GM18870 (cell line): ENCODE data around the gene KRTAP5-4.
"Not testable (repeated sequence)": the region's sequence is repeated elsewhere in the genome, so short reads cannot be mapped to it uniquely, and the experiment has no call there.

Source experiments
- ATAC-seq: cut with Tn5 transposase; IDR thresholded peaks from one replicate; pipeline ENCODE4 v1.9.1; 2021; ENCODE audit warnings: moderate library complexity; ENCODE audit not compliant: unreplicated experiment

The KRTAP5-4 gene, protein sequence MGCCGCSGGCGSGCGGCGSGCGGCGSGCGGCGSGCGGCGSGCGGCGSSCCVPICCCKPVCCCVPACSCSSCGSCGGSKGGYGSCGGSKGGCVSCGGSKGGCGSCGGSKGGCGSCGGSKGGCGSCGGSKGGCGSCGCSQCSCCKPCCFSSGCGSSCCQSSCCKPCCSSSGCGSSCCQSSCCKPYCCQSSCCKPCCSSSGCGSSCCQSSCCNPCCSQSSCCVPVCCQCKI

DNA sequence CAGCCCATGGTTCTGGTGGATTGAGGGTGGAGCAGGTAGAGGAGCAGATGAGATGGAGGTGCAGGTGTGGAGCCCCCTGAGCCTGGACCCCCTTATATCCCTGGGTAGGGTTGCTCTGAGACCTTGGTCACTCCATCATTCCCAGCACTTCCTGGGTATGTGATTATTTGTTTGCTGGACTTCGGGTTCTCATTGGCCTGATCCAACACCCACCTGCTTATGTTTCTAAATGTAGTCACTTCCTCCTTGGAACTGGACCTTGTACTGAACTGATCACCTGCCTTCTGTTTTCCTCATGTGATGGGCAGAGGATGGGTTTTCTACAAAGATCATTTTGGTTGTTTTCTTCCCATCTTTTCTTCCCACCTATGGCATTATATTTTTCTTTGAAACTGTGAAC, at the start of gene KRTAP5-4:
KRTAP5-4 (minus strand) TSS at position 53 of the 400 bp plus-strand sequence; CDS start at position 8, 45 bp downstream.
- ATAC-seq: no peak

DNA sequence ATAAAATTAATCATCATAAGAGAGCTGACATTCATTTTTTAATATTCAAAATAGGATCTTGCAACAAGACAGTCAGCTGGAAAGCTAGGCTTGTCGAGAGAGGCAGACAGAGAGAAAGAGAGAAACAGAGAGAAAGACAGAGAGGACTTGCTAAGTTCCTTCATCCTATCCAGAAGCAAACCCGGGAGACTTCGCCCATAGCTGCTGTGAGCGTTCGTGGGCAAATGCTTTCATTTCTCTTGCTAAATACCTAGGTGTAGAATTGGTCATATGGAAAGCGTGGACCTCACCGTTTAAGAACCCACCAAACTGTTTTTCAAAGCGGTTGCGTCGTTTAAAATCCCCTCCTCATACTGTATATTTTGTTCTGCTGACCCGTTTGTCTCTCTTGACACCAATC, 49.7 kb upstream of the KRTAP5-4 start:
- ATAC-seq: no peak

DNA sequence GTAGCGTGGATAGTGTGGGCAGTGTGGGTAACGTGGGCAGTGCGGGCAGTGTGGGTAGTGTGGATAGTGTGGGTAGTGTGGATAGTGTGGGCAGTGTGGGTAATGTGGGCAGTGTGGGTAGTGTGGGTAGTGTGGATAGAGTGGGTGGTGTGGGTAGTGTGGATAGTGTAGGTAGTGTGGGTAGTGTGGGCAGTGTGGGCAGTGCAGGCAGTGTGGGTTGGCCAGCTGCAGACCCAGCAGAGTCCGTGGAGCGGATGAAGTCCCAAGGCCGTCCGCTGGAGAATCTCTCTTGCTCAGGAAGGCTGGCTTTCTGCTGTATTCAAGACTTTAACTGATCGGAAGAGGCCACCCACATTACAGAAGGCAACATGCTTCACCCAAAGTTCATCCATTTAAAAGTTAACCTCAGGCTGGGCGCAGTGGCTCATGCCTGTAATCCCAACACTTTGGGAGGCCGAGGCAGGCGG, 49.0 kb upstream of the KRTAP5-4 start:
- no peak for ATAC-seq

DNA sequence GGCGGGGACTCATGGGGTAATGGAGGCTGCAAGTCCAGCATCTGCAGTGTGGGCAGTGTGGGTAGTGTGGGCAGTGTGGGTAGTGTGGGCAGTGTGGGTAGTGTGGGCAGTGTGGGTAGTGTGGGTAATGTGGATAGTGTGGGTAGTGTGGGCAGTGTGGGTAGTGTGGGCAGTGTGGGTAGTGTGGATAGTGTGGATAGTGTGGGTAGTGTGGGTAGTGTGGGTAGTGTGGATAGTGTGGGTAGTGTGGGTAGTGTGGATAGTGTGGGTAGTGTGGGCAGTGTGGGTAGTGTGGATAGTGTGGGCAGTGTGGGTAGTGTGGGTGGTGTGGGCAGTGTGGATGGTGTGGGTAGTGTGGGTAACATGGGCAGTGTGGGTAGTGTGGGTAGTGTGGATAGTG, 48.5 kb upstream of the KRTAP5-4 start:
- ATAC-seq: not testable (repeated sequence)

DNA sequence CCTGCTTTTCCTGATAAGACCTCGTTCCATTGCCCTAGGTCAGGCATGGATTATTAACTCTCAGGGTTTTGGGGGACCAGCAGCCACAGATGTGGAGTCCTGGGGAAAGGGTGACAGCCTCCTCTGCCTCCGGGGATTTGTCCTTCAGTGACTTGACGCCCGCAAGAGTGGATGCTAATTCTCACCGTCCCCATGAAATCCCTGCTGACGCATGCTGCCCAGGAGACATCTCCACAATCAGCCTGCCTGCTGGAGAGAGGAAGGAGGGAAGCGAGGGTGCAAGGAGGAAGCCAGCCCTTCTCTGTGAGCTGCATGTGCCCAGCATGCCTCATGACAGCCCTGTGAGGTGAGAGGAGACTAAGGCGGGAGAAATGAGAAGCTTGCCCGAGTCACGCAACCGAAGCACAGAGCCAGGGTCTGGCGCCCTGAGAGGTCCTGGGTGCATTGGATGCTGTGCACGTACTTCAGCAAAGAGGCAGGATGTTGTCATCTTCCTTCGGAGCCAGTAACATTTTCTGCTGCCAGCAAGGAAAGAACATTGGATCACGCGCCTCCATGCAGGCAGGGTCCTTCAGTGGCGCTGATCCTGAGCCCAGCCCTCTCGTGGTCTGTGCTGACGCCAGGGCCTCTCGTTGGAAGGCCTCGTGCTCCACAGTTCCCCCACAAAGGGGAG, 47.7 kb upstream of the KRTAP5-4 start:
- no peak for ATAC-seq

DNA sequence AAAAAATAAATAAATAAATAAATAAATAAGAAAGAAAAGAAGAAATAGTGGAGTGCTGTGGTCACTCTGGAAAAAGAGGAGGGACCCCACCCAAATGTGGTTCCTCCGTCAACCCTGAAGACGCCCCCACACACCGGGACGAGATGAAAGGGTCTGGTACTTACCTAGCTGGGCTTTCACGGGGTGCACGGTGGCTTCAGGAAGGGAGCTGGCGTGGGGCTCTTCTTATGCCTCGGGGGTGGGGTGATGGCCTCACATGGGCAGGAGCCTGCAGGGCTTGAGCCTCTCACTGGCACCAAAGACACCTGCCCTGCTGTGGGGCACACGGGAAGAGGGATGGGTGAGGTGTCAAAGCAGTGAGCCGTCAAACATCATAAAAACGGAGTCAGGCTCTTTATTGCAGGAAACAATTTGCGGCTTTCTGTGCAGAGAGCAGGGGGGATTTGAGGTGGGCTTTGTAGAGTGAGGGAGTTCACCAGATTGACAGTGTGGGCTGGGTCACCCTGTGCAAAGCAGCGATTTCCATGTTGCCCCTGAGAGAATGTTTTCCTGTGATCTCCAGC, 47.1 kb upstream of the KRTAP5-4 start:
- ATAC-seq: no peak

DNA sequence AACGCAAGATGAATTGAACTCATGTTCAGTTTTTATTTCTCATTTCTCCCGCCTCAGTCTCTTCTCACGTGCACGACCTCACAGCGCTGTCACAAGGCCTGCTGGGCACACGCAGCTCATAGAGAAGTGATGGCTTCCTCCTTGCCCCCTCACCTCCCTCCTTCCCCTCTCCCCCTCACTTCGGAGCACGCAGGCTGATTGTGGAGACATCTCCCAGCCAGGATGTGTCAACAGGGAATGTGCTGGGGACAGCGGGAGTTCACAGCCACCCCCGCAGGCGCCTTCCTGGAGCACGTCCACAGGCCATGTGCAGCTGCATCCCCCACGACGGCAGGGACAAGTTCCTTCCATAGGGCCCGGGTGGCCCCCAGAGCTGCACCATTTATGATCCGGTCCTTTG, 46.0 kb upstream of the KRTAP5-4 start:
- ATAC-seq: no peak

DNA sequence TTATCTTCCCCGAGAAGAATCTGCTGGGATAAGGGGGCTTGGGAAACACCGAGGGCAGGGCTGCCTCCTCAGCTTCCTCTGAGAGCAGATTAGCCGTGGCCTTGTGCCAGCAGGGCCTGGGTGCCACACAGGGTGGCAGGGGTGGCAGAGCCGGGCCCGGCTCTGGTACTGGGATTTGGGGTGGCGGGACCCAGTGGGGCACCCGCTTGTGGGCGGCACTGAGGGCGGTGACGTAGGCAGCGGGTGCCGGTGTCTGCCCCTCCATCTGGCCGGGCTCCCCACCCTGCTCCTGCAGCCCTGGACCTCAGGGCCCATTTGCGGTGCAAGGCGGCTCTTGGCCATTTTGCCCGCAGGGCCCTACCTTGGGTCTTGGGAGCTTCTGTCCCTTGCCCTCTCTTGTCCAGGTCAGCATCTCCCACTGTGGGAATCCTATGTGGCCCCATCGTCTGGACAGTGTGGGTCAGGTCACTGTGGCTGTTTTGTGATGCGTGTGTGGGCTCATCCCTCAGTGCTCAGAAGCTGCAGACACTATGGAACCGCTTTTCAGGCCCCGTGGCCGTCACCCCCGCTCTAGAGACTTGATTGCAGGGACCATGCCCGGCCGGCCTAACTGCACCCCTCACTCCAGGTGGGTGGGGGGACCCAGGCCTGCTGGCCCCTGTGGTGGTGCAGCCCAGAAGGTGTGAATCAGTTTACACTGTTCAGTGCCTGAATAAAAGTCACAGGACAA, 45.3 kb upstream of the KRTAP5-4 start:
- ATAC-seq: no peak

DNA sequence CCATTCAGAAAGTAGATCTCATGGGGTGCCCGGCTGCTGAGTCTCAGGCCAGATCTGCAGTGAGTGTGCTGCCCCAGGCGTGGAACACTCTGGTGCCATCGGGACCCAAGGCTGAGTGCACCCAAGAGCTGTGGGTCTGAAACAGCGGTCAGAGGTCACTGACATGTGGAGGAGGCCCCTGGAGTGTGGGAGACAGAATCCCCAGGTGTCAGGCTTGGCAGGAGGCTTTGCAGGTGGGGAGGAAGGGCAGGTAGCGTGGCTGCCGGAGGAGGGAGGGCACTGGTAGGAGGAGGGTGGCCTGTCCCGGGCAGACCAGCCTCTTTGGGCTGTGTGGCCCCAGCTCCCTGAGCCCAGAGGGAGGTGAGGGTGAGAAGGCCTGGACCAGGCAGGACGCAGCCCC, 43.4 kb upstream of the KRTAP5-4 start:
- ATAC-seq: no peak

DNA sequence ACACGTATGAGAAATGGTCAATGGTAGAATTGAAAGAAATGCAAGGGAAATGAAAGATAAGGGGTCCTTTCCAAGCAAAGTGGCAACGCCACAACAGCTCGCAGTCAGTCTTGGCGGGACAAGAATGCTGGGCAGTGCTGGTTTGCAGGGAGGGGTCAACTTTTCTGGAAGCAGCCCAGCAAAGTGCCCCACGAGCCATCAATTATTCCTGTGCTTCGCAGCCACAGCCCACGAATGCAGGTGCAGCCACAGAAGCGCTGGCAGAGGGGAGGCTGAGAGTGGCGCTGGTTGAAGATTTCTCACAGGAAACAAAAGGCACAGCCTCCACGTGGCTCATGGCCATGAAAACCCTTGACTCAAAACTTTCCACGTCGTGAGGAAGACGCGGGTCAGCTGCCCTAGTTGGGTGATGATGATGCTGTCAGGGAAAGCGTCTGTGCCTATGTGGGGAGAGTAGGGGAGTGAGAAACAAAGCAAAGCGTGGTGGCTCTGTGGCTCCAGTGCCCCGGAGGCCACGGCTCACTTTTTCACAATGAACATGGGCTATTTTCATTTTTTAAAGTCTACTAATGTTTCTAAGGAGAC, 40.9 kb upstream of the KRTAP5-4 start:
- not testable (repeated sequence) for ATAC-seq

DNA sequence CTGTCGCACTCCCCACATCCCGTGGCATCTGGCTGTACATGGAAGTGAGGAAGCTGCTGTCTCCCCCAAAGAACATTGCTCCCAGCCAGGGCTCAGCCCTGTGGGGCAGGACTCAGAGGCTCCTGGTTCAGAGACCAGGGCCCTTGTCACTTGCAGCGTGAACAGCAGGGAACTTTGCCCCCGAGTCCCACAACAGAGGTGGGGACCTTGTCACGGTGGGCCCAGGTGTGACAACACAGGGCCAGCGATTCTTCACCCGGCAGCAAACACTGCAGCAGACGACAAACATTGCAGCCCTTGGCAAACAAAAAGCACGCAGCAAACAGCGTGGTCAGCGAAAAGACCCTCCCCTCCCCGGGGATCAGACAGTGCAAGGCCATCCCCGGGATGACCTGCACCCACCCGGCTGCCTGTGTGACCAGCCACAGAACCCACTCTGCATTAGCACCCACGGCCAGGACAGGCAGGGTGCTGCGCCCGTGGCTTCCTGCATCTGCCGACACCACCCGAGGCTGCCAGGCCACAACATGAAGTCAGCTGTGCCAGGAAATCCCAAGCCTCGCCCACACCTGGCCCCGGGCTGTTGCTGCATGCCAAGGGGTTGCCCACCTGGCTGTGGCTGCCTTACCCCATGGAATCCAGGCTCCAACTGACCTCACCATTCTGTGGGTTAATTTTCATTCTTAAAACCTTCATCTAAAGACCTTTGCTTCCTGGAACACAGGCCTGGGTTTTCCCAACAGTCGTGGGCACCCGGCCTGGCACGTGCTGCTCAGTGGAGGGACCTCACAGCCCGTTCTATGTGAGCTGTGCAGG, 39.7 kb upstream of the KRTAP5-4 start:
- ATAC-seq: not testable (repeated sequence)

DNA sequence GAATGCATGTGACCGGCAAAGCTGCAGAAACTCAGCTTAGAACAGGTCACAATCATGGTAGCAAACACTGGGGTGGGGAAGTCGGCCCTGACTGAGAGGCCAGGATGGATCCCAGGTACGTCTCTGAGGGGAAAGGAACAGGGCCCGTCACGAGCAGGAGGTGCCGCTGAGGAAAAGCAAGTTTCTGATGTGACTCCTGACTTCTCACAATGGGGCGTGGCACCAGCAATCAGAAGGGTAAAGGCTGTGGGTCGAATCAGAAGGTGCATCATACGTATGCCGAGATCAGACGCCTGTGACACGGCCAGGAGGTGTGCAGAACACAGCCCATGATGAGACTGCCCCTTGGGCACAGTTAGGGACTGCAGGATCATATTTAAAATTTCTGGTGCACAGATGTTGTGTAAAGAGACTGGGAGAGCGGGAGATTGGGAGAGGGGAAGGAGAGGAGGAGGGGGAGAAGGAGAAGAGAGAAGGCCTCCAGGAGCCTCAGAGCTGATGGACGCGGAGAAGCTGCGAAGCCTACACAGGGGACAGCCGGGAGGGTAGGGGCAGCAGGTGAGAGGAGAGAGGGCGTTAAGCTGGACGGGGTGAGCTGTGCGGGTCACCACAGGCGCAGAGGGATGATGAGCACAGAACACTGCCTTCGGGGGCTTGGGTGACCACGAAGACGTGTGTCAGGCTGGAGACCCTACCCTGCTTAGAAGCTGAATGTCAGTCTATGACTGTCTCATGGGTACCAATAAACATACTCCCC, 38.4 kb upstream of the KRTAP5-4 start:
- ATAC-seq: no peak

DNA sequence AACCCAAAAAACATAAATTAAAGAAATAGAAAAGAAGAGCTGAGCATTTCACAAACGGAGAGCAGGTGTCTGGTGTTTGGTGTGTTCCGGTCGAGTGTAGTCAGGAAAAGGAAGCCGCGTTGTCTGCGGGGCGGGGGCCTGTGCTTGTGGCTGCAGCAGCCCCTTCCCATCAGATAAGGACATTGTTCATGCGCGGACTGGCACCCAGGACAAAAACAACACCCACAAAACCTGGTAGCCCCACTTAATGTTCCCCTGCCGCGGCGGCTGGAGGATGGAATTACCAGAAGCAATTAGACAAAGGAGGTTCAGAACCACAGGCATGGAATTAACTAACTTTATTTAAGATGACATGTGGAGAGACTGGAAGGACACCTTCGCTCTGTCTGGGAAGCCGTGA, 37.6 kb upstream of the KRTAP5-4 start:
- no peak for ATAC-seq

DNA sequence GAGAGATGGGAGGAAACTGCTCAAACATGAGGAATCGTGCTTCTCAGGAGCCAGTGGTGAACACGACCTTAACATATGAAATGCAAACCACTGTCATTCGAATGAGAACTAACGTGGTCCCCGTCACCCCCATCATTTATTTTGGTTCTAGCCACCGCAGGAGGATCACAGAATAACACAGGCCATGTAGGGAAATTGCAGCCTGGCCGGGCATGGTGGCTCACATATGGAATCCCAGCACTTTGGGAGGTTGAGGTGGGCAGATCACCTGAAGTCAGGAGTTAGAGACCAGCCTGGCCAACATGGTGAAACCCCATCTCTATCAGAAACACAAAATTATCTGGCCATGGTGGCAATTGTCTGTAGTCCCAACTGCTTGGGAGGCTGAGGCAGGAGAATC, 34.7 kb upstream of the KRTAP5-4 start:
- ATAC-seq: no peak

DNA sequence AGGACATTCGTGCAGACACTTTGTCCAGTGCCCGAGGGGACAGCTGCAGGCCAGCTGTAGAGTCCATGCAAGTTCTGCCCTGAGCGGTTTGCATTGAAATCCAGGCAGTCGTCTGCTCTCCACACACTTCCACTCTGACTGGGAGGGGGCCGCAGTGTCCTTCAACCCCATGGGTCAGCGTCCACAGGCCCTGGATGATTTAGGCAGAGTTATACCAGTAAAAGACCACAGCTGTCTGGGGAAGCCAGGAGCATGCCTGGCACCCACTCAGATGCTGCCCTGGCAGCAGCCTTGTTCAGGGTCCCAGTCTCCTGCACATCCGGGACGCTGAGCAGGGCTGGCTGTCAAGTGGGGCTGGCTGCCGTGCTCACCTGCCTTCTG, 34.1 kb upstream of the KRTAP5-4 start:
- ATAC-seq: no peak

DNA sequence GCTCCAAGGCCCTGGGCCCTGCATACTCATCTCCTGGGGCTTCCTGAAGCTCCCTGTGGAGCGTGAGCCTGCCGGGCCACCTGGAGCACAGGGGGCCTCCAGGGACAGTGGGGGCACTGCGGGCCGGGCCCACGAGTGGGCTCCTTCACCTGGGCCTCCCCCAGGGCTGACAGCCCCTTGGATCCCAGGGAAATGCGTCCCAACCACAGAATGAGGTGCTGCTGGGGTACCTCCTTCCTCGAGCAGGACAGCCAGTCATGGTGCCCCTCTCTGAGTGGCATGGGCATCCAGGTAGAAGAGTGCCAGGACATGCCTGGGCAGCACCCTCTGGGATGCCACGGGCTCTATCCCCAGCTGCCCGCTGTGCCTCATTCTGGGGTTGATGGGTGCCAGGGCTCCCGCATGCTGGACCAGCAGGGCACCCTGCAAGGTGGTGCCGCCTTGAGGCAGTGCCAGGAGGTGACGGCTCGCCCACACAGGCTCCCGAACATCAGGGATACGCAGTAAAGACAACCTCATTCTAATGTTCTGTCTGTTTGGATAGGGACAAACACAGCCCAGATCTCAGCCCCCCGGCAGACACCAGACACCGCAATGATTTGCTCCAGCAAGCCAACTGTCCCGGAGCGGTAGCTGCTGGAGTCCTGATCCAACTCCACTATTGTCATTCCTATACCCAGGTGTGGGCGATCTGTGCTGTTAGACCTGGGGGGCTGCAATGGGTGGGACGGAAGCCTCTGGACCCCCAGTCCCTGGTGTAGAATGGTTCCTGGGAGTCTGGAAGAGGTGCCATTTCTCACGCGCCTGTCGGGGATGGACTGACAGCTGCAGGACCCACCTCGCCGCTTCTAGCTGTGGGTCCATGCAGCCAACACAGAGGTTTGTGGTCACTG, 33.5 kb upstream of the KRTAP5-4 start:
- no peak for ATAC-seq

DNA sequence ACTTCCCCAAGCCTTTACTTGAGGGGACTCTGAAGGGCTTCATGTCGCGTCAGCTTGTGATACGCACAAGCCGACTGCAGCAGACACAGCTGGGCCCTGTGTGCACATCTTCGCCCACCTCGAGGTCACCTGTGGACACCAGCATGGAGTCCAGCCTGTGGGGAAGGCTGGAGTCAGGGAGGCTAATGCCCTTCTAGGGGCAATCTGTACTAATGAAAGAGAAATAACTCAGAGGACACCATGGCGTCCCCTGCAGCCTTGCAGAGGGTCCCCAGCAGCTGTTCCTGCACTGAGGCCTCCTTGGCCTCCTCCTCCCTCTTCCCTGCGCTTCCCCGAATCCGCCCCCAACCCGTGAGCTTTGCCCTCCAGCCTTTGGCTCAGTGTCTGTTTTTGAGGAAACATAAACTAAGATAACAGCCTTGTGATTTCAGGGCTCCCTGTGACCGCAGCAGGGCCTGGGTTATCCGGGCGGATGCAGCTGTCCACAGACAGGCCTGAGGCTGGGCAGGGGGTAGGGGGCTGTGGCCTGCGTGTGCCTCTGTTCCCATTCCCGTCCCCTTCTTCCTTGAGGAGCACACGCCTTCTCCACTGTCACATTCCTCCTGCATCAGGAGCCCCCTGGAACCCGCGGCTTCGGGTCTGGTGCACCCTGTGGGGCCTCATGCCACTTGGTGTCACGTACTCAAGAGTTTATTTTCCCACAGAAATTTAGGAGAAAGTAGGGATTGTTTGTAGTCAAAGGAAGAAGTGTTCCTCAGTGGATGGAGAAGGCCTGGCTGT, 32.6 kb upstream of the KRTAP5-4 start:
- ATAC-seq: no peak
